ENCODE results near the gene PTGDR2.

The PTGDR2 gene

DNA sequence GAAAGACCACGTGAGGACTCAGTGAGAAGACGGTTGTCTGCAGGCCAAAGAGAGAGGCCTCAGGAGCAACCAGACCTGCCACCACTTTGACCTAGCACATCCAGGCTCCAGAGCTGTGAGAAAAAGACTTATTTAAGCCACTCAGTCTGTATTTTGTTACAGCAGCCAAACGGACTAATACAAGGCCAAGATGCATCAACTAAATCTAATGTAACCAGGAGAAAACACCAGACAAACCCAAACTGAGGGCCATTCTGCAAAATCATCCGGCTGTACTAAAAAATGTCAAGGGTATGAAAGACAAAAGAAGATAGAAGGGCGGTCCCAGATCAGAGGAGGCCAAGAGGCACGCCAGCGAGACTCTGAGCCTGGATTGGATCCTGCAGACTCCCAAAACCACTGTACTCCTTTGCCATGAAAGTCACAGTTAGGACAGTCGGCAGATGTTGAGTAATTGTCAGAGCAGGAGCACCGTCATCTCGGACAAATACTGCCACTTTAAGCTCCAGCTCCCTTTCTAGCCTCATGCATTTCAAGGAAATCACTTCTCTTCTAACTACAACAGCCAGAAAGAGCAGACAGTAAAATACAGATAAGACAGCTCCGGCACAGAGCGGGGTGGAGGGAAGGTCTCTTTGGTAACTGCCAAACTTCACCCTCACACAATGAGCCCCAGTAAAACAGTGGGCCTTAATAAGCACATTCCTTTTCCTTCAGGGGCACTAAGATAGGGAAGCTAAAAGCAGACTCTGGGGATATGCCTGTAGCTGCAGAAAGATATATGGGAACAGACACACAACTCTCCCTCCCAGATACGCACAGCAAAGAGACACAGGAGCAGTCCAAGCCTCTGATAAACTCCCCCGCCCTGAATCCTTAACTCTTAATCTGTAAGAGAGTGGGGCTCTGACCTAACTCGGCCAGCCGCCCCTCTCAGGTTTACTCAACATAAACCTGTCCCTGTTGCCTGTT is 8.1 kb upstream of the PTGDR2 start:
- TF ChIP-seq, protein P1, sequence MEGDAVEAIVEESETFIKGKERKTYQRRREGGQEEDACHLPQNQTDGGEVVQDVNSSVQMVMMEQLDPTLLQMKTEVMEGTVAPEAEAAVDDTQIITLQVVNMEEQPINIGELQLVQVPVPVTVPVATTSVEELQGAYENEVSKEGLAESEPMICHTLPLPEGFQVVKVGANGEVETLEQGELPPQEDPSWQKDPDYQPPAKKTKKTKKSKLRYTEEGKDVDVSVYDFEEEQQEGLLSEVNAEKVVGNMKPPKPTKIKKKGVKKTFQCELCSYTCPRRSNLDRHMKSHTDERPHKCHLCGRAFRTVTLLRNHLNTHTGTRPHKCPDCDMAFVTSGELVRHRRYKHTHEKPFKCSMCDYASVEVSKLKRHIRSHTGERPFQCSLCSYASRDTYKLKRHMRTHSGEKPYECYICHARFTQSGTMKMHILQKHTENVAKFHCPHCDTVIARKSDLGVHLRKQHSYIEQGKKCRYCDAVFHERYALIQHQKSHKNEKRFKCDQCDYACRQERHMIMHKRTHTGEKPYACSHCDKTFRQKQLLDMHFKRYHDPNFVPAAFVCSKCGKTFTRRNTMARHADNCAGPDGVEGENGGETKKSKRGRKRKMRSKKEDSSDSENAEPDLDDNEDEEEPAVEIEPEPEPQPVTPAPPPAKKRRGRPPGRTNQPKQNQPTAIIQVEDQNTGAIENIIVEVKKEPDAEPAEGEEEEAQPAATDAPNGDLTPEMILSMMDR (IDR thresholded peaks at IDR 0.05; ENCODE audit: control insufficient read depth, extremely low read depth, insufficient read depth) = no peak
- H3K4me3 ChIP-seq (ENCODE audit: low read depth, low read length) = no peak overlapping the region
- DNase-seq (ENCODE audit: low read depth) = no peak

DNA sequence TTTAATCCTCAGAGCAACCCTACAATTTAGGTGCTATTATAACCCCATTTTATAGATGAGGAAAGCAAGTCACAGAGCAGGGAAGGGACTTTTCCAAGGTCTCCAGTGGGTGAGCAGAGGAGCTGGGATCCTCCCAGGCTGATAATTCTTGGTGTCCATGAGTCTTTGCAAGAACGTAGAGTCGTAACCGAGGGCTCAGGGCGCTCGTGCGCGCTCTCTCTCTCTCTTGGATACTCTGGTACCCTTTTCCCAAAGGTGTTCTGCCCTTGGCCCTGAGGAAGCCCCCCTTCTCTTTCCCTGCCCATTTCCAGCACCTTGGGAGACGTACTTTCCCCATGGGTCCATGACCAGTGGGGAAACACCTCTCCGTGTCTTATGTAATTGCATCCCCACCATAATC is 6.4 kb upstream of the PTGDR2 start:
- DNase-seq (ENCODE audit: low read depth) = no peak
- H3K4me3 ChIP-seq (ENCODE audit: low read depth, low read length) = no peak overlapping the region
- TF ChIP-seq, protein P1 (IDR thresholded peaks at IDR 0.05; ENCODE audit: control insufficient read depth, extremely low read depth, insufficient read depth) = no peak

DNA sequence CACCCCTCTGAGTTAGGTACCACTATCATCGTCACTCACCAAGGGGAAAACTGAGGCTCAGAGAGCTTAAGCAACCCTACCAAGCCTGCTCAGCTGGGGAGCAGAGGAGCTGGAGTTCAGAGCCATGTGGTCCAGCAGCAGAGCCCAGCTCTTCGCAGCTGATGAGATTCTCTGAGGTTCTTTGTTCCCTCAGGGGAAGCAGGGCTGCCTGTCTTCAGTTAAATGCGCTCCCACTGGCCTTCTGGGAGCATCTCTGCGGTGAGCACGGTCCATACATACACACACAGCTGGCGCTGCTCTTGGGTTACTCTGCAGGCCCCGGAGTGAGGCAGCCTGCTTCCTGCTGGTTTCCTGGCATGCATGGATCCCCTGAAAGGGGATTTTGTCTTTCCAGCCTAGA is 5.2 kb upstream of the PTGDR2 start:
- no peak overlapping the region for H3K4me3 ChIP-seq (ENCODE audit: low read depth, low read length)
- DNase-seq (ENCODE audit: low read depth) = no peak
- TF ChIP-seq, protein P1 (IDR thresholded peaks at IDR 0.05; ENCODE audit: control insufficient read depth, extremely low read depth, insufficient read depth) = no peak

DNA sequence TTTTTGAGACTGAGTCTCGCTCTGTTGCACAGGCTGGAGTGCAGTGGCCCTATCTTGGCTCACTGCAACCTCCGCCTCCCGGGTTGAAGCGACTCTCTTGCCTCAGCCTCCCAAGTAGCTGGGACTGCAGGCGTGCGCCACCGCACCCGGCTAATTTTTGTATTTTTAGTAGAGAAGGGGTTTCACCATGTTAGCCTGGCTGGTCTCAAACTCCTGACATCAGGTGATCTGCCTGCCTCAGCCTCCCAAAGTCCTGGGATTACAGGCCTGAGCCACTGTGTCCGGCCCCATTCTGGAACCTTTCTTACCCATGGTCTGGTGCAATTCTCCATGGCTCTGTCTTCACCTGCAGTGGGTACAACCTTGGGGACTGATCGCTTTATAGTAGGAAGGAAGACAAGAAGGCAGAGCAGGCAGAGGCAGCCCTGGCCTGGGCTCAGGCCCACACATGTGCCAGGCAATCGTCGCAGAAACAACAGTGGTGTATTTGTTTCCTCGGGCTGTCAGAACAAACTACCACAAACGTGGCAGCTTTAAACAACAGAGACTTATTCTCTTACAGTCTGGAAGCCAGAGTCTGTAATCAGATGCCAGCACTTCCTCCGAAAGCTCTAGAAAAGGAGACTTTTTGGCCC is 4.0 kb upstream of the PTGDR2 start:
- no peak overlapping the region for H3K4me3 ChIP-seq (ENCODE audit: low read depth, low read length)
- no peak for DNase-seq (ENCODE audit: low read depth)
- TF ChIP-seq, protein P1 (IDR thresholded peaks at IDR 0.05; ENCODE audit: control insufficient read depth, extremely low read depth, insufficient read depth) = no peak

DNA sequence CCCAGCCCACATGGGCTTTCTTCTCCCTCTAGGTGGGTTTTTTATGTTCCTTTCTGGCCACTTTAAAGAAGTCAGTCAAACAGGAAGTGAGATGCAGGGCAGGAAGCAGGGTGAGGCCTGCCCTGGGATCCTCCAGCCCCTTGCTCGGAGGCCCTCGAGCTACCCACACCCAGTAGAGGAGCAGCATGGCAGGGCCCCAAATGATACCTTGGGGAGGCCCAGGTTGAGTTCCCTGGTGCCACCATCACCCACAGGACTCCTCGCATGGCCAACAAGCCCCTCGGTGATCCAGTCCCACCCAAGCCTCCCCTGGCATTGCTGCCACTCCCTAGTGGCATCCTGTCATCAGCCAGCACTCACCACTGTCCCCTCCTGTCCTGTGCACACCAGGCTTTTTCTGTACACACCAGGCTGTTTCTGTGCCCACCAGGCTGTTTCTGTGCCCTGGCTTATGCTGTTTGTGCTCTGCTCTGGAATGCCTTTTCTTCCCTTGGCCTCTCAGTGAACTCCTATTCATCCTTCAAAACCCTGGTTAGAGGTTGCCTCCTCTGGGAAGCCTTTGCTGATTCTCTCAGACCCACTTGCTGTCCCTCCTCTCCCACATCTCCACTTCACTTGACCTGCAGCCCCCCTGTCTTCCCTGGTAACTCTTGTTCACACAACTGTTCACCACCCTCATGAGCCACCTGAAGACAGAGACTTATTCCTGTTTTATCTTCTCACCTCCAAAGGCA is 3.1 kb upstream of the PTGDR2 start:
- no peak overlapping the region for H3K4me3 ChIP-seq (ENCODE audit: low read depth, low read length)
- TF ChIP-seq, protein P1 (IDR thresholded peaks at IDR 0.05; ENCODE audit: control insufficient read depth, extremely low read depth, insufficient read depth) = no peak
- no peak for DNase-seq (ENCODE audit: low read depth)

DNA sequence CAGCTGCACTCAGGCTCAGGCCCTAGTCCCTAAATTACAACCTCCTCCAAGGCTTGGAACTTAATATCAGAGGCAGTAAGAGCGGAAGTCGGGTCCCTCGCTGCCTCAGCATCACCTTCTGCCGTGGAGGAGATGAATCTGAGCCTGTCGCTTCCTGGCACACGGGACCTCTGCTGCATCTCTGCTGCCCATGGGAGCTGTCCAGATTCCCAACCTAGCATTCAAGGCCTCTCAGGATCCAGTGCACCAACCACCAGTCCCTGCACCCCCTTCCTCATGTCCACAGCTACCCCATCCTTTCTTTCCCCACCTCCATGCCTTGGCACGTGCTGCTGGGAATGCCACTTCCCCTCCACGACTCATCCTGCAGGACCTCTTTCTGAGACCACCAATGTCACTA is 2.5 kb upstream of the PTGDR2 start:
- no peak for DNase-seq (ENCODE audit: low read depth)
- no peak overlapping the region for H3K4me3 ChIP-seq (ENCODE audit: low read depth, low read length)
- TF ChIP-seq, protein P1 (IDR thresholded peaks at IDR 0.05; ENCODE audit: control insufficient read depth, extremely low read depth, insufficient read depth) = no peak

Measured in LNCaP clone FGC (cell line).